ENCODE results near the gene LGALS7.
"Not testable (repeated sequence)": the region's sequence is repeated elsewhere in the genome, so short reads cannot be mapped to it uniquely, and the experiment has no call there.

LGALS7 gene

GRCh38 chr19:38773469-38774177 lies at the start of gene LGALS7:
Gene LGALS7, minus strand, starts transcription at chr19:38773517. Its CDS starts 25 bp downstream, at chr19:38773492.
- no peak for ATAC-seq

DNA sequence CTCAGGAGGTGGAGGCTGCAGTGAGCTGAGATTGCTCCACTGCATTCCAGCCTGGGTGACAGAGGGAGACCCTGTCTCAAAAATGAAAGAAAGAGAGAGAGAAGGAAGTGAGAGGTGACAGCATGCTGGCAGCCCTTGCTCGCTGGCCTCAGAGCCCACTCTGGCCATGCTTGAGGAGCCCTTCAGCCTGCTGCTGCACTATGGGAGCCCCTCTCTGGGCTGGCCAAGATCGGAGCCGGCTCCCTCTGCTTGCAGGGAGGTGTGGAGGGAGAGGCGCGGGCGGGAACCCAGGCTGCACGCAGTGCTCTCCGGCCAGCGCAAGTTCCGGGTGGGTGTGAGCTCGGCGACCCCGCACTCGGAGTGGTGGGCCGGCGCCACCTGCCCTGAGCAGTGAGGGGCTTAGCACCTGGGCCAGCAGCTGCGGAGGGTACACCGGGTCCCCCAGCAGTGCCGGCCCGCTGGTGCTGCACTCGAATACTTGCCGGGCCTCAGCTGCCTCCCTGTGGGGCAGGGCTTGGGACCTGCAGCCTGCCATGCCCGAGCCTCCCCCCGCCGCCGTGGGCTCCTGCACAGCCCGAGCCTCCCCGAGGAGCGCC lies 48.0 kb upstream of the LGALS7 start:
- ATAC-seq = not testable (repeated sequence)

DNA sequence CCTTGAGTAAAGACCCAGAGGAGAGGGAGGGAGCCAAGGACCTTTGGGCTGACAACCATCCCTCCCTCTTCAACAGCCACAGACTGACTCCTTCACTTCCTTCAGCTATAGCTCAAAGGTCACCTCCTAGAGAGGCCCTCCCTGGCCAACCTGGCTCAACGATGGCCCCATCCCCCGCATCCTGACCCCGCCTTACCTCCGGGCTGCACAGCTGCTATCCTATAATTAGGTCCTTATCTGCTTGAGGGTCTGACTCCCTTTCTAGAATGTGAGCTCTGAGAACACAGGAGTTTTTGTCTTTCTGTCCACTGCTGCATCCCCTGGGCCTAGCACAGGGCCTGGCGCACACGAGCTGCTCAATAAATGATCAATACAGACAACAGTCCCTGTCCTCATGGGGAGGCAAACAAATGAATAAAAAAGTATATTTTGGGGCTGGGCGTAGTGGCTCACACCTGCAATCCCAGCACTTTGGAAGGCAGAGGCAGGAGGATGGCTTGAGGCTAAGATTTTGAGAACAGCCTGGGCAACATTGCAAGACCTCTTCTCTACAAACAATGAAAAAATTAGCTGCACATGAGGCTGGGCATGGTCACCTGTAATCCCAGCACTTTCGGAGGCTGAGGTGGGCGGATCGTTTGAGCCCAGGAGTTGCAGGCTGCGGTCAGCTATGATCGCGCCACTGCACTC lies 46.1 kb upstream of the LGALS7 start:
- ATAC-seq = no peak

DNA sequence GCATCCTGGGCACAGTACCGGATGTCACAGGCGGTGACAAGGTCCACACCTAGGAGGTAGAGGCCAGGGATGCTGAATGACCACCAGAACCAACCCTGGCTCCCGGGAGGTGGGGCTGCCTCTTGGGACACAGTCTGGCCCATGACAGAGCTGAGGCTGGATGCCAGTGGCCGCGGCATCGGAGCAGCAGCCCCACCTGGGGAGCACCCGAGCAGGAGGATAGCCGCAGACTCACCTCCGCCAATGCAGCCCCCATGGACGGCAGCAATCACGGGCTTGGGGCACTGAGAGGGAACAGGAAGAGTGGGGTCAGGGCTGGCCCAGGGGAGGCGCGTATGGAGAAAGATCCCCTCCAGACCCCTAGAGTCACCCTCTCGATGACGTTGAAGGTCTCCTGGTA lies 43.8 kb upstream of the LGALS7 start:
- ATAC-seq = no peak

- ATAC-seq = no peak
Observed at GRCh38 chr19:38816131-38816750, 42.9 kb upstream of the LGALS7 start.

GRCh38 chr19:38815059-38816001 lies 42.0 kb upstream of the LGALS7 start:
- ATAC-seq = no peak

GRCh38 chr19:38813932-38814331 lies 40.6 kb upstream of the LGALS7 start:
- ATAC-seq = not testable (repeated sequence)

DNA sequence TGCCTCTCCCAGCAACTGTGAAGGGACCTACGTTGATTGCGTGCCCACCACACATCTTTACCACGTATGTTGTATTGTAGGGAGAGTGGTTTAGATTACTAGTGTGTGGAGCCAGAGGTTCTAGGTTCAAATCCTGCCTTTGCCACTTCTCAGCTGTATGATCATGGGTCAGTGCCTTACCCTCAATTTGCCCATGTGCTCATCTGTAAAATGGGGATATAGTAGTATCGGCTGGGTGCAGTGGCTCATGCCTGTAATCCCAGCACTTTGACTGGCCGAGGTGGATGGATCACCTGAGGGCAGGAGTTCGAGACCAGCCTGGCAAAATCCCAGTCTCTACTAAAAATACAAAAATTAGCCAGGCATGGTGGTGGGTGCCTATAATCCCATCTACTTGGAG lies 40.0 kb upstream of the LGALS7 start:
- no peak for ATAC-seq

- no peak for ATAC-seq
Observed at GRCh38 chr19:38812841-38813320, 39.6 kb upstream of the LGALS7 start, which contains the start of gene LGALS4. Gene LGALS4, minus strand, starts transcription at chr19:38812945. Its CDS starts 59 bp downstream, at chr19:38812886.

DNA sequence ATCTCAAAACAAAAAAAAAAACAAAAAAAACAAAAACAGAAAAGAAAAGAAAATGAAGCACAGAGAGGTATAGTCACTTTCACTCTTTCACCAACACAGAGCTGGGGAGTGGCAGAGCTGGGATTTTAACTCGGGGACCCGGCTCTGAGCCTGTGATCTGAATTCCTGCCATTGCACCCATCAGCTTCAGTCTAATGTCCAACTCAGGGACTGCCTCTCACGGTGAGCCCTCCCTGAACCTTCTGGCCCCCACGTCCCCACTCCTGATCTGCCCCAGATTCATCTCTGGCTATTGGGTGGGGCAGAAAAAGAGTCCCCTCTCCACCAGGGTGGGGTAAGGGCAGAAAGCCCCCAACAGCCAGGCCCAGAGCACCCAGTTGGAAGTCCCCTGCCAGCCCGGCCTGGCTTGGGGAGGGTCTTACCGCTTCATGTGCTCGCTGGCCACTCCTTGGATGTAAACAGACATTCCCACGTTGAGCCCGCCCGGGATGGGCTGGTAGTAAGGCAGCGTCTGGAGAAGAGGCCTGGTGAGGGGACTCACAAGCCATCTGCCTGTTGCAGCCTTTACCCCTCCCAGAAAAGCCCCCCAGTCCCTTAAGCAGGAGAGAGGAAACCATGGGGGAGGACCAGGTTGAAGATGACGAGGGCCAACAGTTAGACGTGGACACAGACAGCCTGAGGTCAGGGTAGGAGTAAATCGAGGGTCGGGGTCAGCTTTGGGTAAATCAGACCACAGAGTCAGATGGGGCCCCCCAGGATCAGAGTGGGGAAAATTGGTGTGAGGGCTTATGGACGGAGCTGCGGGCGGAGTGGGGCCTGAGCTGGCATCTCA lies 38.9 kb upstream of the LGALS7 start:
- ATAC-seq = no peak

DNA sequence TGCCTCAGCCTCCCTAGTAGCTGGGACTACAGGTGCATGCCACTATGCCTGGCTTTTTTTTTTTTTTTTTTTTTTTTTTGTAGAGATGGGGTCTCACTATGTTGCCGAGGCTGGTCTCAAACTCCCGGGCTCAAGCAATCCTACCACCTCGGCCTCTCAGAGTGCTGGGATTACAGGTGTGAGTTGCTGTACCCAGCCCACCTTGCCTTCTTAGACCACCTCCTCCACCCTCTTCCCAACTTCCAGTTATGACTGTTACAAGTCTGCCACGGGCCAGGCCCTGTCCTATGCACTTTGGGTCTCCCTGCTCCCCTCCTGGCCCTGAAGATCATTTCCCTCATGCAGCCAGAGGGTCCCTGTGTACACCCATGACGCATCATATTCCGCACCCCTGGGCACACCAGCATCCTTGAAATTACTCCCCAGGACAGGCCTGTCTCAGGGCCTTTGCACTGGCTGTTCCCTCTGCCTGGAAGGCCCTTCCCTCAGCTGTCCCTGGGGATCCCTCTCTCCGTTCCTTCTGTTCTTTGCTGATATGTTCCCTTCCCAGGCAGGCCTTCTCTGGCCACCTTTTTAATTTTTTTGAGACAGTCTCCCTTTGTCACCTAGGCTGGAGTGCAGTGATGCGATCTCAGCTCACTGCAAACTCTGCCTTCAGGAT lies 36.4 kb upstream of the LGALS7 start:
- ATAC-seq = no peak

- ATAC-seq = no peak
Observed at GRCh38 chr19:38808741-38809140, 35.4 kb upstream of the LGALS7 start.

GRCh38 chr19:38807374-38808098 lies 34.2 kb upstream of the LGALS7 start:
- not testable (repeated sequence) for ATAC-seq

DNA sequence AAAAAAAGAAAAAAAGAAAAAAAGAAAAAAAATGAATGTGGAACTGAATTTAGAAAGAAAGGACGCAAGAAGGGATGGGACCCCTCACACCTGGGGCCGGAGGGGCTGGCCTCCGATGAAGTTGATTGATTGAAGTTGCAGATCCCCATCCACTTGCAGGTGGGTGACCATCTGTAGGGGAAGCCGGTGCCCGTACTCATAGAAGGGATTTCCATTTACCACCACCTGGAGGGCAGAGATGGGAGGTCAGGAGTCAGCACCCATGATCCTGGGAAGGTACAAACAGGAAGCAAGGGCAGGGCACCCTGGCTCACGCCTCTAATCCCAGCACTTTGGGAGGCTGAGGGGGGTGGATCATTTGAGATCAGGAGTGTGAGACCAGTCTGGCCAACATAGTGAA lies 33.1 kb upstream of the LGALS7 start:
- ATAC-seq = no peak

DNA sequence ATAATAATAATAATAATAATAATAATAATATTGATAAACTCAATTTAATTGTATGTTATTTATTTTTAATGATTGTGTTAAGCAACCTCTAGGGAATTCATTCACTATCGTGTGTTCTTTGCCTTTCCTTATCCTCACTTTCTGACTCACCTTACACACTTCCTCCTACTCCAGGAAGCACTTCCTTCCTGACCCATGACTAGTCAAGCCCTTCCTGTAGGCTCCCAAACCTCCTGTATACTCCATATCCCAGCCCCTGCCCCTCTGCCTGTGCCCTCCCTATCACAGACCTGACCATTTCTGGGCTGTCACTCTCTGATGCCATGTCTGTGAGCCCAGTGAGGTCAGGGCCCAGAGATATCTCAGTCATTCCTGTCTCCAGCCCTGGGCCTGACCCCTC lies 31.9 kb upstream of the LGALS7 start:
- ATAC-seq = no peak

DNA sequence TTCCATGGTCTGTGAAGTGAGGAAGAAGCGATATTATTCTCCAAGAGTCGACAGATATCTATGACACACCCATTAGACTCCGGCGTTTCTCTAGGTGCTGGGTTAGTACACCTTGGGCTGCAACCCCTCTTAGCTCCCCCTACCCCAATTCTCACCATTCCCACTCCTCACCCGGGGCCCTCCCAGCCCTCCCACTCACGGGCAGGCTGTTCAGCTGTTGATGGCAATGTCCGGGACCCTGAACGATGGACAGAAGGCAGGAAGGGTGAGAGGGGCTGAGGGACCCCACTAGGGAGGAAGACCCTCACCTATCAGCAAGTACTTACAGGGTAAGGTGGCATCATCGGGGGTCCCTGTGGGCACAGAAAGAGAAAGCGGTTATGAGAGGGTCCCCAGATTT lies 30.2 kb upstream of the LGALS7 start:
- ATAC-seq = no peak

DNA sequence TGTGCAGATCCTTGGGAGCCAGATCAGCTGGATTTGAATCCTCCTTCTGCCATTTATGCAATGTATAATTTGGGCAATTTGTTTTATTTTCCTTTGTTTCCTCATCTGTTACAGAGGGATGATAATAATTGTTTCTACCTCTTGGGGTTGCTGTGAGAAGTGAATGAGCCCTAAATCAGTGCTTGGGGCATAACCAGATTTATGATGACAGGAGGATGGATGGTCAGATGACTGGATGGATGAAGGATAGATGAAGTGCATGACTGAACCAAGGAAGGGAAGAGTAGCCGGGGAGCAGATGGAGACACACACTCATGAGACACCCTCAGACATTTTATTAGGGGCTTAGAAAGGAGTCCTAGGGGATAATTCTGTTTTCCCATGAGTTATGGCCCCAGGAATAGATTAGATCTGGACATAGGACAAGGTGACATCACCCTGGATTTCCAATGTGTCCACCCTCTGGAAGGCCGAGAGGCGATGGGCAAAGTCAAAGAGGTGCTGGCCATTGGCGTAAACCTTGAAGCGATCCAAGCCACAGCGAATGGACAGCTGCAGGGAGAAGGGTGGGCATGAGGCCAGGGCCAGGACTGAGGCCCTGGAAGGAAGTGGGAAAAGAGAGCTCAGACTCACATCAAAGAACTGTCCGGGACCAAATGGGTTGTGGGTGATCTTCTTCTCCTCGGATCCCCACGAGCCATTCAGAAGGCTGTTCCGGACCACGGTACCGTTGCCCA lies 28.2 kb upstream of the LGALS7 start:
- no peak for ATAC-seq

- ATAC-seq = no peak
Observed at GRCh38 chr19:38800577-38801347, 27.4 kb upstream of the LGALS7 start.

Measured in activated CD4-positive, CD25-positive, alpha-beta regulatory T cell treated with anti-CD3 and anti-CD28 coated beads, Interleukin-2, amount 50 U/mL, for 24 hours (primary cell).